HG03558 (cell line): ENCODE measurements around the gene PNPLA5.
"Not testable (repeated sequence)": the region's sequence is repeated elsewhere in the genome, so short reads cannot be mapped to it uniquely, and the experiment has no call there.

Experiments used
- ATAC-seq: cut with Tn5 transposase; IDR thresholded peaks from one replicate; pipeline ENCODE4 v1.9.1; 2021; ENCODE audit warnings: moderate number of reproducible peaks; ENCODE audit not compliant: unreplicated experiment; ENCODE audit errors: extremely low read depth

Gene PNPLA5

DNA sequence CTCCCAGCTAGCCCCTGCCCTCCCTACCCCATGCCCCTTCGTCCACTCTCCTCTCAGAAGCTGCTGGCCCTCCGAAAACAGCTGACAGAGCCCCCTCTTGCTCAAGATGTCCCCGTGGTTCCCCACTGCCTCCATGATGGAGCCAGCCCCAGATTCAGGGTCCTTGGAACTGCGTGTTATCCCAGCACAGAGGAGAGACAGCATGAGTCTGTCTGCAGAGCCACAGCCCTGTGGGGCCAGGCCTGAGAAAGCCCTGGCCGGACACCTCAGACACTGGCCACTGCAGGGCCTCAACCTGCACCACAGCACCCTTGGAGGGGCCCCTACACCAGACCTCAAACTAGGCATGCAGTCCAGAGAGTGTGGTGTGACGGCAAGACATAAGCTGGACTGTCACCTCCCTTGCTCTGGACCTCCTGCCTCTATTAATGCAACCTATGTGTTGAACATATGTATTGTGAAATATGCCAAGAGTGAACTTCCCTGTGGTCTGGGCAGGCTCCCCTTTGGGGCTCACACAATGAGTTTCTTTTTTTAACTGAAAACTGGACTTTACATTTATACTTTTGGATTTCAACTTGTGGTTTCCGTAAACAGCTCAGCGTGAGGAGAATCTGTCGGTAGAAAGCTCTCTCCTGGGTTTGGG lies 9.6 kb downstream of the PNPLA5 start:
- ATAC-seq, result no peak

DNA sequence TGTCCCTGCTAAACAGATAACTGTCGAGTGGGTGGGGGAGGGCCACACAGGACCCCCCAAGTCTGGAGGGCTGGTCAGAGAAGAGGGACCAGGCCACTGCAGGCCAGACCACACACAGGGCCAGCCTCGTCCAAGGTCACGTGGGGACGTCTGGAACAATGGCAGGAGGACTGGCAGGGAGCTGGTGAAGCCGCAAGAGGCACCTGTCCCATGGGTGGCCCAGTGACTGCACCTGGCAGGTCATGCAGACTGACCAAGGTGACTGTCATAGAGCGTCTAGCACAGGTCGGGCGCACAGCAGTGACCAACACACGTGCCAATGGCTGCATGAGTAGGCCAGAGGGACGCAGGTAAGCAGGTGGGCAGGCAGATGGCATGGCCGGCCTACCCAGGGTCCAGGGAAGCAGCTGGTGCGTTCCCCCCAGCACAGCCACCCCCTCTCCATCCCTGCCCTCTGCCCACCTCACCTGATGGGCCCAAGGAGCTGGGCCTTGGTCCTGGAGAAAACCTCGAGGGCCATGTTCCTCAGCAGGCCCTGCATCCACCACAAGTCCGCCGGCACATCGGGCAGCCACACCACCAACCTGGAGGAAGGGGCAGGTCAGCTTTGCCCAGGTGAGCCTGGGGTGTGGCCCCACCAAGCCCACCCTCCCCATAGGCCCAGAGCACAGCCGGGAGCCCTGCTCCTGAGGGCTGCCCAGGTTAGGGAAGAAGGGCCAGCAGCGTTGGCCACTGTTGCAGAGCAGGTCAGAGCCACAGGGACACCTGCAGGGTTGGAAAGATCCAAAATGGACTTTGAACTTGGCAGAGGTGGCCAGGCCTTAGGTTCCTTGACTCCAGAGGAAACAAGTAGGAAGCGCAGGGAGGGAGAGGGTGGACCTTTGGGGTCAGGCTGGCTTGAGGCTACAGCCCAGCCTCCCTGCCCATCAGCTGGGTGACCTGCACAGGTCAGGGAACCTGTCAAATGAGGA lies 10.4 kb downstream of the PNPLA5 start:
- ATAC-seq, result no peak

DNA sequence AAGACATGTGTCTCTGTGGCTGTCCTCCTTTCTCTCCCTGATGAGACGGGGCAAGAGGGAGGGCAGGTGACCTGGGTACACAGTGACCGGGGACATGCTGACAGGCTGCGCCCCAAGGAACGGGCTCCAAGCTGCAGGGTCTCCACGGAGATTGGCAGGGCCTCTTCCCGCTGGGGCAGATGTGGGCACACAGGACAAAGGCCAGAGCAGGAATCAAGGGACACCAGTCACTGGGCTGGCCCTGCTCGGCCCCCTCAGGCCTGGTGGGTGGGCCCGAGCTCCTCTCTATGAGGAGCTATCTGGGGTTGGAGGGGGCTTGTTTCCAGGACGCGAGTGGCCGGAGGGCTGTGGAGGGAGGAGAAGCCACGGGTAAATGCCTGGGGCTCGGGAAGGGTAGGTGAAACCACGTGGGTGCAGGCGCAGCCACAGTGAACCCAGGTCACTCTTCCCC lies 11.2 kb downstream of the PNPLA5 start:
- no peak for ATAC-seq

DNA sequence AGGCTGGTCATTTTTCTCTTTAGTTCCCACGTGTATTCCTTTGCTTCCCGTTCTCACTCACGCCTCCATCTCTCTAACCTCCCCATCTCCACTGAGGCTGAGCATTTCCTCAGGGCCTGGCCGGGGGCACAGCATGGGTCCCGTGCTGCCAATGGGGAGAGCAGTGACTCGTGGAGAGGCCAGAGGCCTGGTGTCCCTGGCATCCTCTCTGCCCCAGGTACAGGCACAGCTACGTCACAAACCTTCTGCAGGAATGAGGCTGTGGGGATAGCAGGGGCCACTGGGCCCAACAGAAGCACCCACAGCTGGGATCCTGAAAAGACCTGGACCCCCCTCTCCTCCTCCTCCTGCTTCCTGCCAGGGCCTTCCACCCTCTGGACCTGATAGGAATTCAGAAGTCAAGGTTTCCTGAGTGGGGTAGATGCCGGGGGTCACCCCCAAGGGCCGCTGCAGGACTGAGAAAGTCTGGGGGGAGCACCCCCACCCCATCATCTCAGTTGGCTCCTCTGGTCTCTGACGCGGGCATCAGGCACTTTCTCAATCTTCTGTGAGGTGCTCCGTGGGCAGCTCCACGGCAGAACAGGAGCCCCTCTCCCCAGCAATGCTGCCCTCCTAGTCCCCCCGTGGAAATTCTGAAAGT lies 11.8 kb downstream of the PNPLA5 start:
- no peak for ATAC-seq

DNA sequence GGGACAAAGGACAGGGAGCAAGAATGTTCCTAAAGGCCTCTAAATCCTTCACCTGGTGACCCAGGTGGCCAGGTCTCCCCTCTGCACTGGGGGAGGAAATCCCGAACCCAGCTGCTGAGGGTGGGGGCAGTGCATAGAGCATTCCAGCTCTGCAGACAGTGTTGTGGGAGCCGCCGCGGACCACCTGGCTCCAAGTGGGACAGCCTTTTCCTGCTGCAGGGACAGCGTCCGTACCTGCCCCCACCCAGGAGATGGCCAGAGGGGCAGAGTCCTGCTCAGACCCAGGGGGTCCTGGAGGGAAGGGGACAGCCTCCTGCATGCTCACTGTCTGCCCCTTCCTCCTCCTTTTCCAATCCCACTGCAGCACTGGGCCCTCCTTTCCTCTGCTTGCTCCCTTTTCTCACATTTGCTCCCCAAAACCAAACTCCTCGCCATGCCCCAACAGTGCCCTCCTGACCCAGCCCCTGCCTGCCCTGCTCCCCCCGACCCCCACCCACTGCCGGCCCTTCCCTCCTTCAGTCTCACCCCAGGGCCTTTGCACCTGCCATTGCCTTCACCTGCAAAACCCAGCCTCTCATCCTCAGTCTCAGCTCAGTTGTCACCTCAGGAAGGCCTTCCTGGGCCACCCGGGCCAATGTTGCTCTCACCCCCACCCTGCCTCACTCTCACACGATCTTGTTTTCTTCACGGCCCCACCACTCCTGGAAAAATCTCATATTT lies 12.8 kb downstream of the PNPLA5 start:
- no peak for ATAC-seq

DNA sequence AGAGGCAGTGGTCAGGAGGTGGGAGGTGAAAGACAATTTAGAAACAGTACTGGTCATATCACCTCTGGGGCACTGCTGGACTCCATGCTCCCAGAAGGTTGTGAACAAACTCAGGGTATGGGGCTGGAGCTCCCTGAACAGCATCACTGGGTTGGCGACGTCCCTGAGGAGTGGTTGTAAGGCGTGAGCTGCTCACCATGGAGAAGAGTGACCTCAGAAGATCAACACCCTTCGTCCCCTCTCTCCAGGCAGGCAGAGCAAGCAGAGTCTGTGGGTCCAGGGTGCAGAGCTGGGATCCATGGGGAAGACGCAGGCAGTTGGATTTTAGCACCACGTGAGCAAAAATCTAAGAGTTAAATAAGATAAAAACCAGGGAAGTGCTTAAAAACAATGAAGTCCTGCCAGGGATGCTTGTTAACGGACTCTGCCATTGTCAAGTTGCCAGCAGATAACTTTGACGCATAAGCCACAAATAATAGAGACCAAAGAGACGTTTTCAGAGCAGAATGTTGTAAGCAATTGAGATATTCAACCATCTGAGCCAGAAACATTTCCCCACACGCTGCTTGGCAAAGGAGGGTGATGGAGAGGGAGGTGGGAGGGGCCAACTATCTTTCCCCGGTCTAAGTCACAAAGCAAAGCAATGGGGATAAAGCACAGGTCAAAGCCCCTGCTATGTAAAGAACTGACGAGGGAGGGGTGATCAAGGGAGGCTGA lies 13.6 kb downstream of the PNPLA5 start:
- no peak for ATAC-seq

DNA sequence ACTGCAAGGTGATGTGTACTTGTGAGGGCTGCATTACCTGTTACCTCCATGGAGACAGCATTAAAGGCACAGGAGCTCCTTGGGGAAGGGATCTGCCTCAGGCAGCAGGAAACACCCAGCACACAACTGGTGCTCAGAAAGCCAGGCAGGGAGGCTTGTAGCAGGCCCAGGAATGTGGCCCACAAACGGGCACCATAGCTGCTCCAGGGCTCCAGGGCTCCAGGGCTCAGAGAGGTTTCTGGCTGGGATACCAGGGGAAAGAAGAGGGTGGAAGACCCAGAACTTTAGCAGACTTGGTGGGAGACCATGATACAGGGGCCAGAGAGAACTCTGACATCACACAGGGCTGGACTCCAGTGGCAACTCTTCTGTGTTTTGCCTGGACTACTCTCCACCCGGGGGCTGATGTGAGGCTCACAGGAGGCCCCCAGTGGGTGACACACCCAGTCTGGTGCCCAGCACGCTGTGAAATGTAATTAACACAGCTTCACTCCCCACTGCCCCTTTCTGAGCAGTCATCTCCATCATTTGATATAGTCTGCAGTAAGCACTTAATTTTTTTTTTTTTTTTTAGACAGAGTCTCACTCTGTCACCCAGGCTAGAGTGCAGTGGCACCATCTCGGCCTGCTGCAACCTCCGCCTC lies 14.8 kb downstream of the PNPLA5 start:
- no peak for ATAC-seq

DNA sequence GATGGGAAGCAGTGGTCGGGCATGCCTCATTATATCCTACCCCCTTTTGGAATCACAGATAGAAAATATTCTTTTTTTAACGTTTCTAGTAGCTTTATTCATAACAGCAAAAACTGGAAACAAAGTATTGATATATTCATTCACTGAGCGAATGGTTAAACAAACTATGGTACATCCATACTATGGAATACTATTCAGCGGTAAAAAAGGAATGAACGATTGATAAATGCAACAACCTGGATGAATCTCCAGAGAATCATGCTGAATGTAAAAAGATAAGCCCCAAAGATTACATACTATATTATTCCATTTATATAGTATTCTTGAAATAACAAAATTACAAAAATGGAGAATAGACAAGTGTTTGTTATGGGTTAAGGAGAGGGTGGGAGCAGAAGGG lies 22.0 kb downstream of the PNPLA5 start:
- ATAC-seq, result no peak

DNA sequence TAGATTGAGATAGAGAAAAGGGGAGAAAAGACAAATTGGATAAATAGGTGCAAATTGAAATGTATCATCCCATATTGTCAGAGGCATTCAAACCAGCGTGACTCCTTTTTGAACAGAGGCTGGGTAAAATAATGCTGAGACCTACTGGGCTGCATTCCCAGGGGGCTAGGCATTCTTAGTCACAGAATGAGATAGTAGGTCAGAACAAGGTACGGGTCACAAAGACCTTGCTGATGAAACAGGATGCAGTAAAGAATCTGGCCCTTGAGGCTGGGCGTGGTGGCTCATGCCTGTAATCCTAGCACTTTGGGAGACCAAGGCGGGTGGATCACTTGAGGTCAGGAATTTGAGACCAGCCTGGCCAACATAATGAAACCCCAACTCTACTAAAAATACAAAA lies 22.8 kb downstream of the PNPLA5 start:
- not testable (repeated sequence) for ATAC-seq

DNA sequence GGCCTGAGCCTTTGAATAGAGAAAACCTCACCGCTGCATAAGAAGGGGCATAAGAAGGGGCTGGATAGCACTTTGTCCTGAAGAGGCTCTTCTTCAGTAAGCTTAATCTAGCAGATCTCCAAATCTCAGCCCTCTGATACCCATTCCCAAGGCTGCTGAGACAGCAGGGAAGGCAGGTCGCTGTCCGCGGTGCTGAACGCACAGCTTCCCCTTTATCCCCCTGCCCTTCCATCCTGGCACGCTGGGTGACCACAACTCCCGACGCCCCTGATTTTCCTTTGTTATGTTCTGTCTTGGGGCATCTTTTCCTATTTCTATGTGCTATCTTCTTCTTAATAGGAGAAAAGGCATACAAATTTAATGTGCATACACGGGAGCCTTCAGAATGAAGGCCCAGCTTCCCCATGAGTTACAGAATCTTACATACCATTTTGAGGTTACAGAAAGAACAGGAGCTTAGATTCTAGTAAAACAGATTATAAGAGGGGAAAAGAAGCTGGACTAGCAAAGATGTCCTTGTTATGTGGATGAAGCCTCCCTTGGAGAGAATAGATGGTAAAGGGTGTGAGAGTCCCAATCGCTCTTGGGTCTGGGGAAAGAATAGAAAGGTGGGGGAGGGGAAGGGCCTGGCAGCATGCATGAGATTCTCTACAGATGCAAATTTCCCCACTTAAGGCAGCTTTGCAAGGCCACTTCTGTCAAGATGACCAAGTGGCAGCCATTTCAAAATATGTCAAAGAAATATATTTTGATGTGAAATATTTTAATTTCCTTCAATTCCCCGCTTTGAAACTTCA lies 23.8 kb downstream of the PNPLA5 start:
- no peak for ATAC-seq

DNA sequence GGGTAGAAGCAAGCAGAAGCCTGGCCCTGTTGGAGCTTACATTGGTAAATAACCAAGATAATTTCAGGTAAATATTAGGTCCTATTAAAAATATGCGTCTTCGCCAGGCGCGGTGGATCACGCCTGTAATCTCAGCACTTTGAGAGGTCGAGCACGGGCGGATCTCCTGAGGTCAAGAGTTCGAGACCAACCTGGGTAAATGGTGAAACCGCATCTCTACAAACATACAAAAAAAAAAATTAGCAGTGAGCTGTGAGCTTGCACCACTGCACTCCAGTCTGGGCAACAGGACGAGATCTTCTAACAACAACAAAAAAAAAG lies 29.0 kb downstream of the PNPLA5 start:
- ATAC-seq, result no peak

DNA sequence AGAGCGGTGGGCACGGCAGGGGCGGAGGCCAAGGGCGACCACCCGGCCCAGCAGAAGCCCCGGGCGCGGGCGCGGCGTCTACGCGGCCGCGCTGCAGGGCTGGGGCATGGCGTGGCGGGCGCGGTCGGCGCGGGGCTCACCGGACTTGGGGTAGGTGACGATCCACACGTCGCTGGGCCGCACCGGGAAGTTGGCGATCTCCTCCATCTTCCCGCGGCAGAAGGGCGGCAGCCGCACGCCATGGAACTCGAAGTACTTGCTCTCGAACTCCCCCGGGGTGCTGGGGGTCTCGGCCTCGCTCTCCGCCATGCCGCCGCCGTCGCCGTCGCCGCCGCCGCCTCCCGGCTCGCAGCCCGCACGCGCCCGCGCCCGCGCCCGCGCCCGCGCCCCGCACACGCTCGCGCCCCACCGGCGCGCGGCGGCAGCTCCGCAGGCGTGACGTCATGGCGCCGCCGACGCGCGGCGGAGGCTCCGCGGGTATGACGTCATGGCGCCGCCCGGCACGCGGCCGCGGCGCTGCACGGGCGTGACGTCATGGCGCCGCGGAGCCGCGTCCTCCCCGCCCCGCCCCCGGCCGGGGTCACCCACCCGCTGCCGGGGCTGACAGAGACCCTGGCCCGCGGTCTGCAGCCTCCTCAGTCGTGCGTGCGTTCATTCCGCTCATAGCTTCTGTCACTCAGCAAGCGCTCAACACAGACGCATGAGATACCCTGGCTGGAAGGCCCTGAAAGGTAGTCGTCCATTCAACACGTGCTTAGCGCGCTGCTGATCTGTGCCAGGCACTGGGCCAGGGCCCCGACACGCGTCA lies 29.5 kb downstream of the PNPLA5 start, which contains the start of gene SULT4A1:
Gene SULT4A1 (minus strand): TSS at position 440 of the 808 bp plus-strand sequence. CDS start 131 bp downstream, at position 309.
- ATAC-seq, result no peak

DNA sequence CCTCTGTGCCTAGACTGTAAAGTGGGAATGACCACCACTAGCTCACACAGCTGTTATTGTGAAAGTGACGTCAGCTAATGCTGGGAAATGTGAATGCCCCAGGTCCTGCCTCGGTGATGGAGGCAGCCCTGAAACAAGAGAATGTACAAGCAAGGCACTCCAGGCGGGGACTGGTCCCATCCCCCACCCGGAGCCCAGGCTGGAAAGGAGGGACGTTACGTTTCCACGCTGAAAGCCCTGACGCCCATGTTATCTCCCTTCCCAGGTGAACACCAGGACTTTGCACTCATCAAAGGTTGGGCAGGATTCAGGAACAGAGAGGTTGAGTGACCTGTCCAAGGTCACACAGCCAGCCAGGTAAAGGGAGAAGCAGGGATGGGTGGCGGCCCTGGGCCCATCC lies 30.3 kb downstream of the PNPLA5 start:
- no peak for ATAC-seq

DNA sequence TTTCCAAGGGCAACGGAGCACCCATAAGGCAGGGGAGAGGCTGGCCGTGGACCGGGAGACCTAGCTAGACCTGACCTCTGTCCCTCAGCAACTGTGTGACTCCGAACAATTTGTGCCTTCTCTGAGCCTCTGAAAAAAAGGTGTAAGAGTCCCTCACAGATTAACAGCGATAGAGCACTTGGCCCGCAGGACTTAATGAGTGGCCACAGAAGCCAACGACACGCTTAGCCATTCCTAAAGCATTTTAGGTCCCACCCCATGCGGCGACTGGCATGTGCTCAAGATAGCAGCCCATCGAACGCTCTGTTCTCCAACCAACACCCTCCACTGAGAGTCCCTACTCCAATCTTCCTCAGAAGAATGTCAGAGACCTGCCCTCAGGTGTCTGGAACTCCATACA lies 31.0 kb downstream of the PNPLA5 start:
- no peak for ATAC-seq

DNA sequence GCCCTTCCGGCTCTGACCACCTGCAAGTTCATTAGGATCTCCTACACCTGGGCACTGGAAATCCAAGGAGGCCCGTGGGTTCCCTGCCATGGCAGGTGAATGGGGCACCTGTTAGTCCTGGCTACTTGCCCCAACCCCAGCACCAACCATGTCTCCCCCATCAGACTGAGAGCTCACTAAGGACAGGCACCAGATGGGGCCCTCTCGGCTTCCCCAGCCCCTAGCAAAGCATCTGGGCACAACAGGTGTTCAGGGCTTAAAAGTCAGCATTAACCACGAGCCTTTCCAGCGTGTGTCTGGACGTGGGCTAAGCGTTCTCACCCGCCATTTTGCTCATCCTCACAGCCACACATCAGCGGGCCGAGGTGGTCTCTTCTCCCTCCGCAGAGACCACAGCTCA lies 31.7 kb downstream of the PNPLA5 start:
- no peak for ATAC-seq

DNA sequence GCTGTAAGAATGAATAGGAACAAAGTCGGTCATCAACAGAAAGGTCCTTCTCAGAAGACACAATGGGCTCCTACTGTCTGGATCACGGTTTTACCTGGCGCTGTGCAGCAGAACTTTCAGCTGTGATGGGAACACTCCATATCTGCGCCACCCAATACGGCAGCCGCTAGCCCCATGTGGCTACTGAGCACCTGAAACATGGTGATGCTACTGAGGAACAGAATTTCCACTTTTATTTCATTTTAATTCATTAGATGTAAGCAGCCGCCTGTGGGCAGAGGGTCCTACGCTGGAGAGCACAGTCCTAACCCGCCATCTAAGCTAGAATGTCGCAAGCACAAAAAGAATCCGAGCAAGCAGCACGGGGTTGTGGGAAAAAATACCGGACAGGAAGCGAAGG lies 32.2 kb downstream of the PNPLA5 start:
- ATAC-seq, result no peak

DNA sequence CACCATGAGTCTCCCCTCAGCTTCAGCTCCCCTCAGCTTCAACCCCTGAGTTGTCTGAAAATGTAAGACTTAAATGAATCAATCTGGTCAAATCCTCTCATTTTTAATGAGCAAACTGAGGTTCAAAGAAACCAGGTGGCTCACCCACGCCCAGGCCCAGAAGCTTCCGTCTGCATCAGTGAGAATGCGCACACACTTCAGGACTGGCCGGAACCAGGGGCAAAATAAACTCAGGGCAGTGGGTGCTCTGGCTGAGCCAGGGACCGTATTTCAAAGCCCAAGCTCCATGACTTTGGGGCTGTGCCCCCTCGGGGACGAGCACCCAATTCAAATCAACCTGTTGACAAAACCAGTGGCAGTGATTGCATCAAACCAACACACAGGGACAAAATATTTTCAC lies 32.6 kb downstream of the PNPLA5 start:
- no peak for ATAC-seq
